HEK293 (cell line): Measurements from ENCODE around the gene CDKN2D.

Experiments used
- CTCF ChIA-PET: fragments of 350-600 bp; formaldehyde crosslinking; extraction: SDS; loops from one replicate; lab custom pipeline; 2021; ENCODE audit warnings: antibody characterized with exemption; lab: Yijun Ruan, JAX
- POLR2A ChIA-PET: fragments of 300-600 bp; formaldehyde crosslinking; extraction: SDS; loops from one replicate; lab custom pipeline; 2020; ENCODE audit warnings: antibody characterized with exemption, inconsistent platforms; lab: Yijun Ruan, JAX
- H3K27ac ChIP-seq: fragments of 200-500 bp; sonication (Bioruptor generic); 2 replicates; pipeline ENCODE4 v1.5.1; 2014; ENCODE audit warnings: low read depth, low read length, control low read depth, inconsistent platforms; ENCODE audit errors: extremely low read depth
- H3K36me3 ChIP-seq, 2 experiments: fragments of 200-500 bp in 1 of 2; sonication (Bioruptor generic) in 1 of 2; 1 replicate in 1 of 2; 2 replicates in 1 of 2; pipeline ENCODE4 v1.5.1; 2014 to 2017; ENCODE audit warnings: inconsistent platforms in 2 of 2, low read length in 2 of 2; ENCODE audit not compliant: control insufficient read depth in 2 of 2, insufficient read depth in 1 of 2
- H3K4me1 ChIP-seq: fragments of 200-500 bp; sonication (Bioruptor generic); 2 replicates; pipeline ENCODE4 v1.5.1; 2014; ENCODE audit warnings: mild to moderate bottlenecking, low read length, inconsistent platforms; ENCODE audit not compliant: control insufficient read depth, insufficient read depth
- H3K4me3 ChIP-seq: 2 replicates; pipeline ENCODE4 v1.5.1; 2011; ENCODE audit warnings: low read depth, mild to moderate bottlenecking, control low read depth, low read length, moderate library complexity
- H3K9me3 ChIP-seq: fragments of 200-500 bp; sonication (Bioruptor generic); 2 replicates; pipeline ENCODE4 v1.5.1; 2014; ENCODE audit warnings: low read depth, low read length, inconsistent platforms; ENCODE audit not compliant: control insufficient read depth, insufficient read depth
- HIC1 ChIP-seq: fragments of 450-650 bp; formaldehyde crosslinking; IDR thresholded peaks from 2 replicates; pipeline ENCODE4 v1.5.1; 2016; ENCODE audit warnings: missing biosample characterization, missing genetic modification characterization
- IKZF3 ChIP-seq: fragments of 450-650 bp; IDR thresholded peaks from 2 replicates; pipeline ENCODE4 v1.5.0; 2018; ENCODE audit warnings: missing biosample characterization, mild to moderate bottlenecking, missing genetic modification characterization, moderate library complexity
- KLF1 ChIP-seq: fragments of 450-650 bp; formaldehyde crosslinking; IDR thresholded peaks from 2 replicates; pipeline ENCODE4 v1.5.1; 2016; ENCODE audit warnings: missing biosample characterization, missing genetic modification characterization
- KLF8 ChIP-seq: fragments of 450-650 bp; formaldehyde crosslinking; IDR thresholded peaks from 2 replicates; pipeline ENCODE4 v1.5.1; 2016; ENCODE audit warnings: missing biosample characterization, missing genetic modification characterization
- RBAK ChIP-seq: fragments of 450-650 bp; formaldehyde crosslinking; IDR thresholded peaks from 2 replicates; pipeline ENCODE4 v1.5.1; 2016; ENCODE audit warnings: missing biosample characterization, missing genetic modification characterization
- SP2 ChIP-seq: fragments of 450-650 bp; formaldehyde crosslinking; IDR thresholded peaks from 2 replicates; pipeline ENCODE4 v1.5.1; 2016; ENCODE audit warnings: missing biosample characterization, missing genetic modification characterization
- SP7 ChIP-seq: fragments of 450-650 bp; formaldehyde crosslinking; IDR thresholded peaks from 2 replicates; pipeline ENCODE4 v1.5.1; 2016; ENCODE audit warnings: missing biosample characterization, missing genetic modification characterization
- ZBTB11 ChIP-seq: fragments of 450-650 bp; formaldehyde crosslinking; conservative IDR thresholded peaks from 2 replicates; pipeline ENCODE4 v1.5.1; 2016; ENCODE audit warnings: low read depth, missing biosample characterization, missing genetic modification characterization
- ZBTB7A ChIP-seq: fragments of 450-650 bp; formaldehyde crosslinking; IDR thresholded peaks from 2 replicates; pipeline ENCODE4 v1.5.1; 2016; ENCODE audit warnings: low read depth, missing biosample characterization, missing genetic modification characterization
- ZNF335 ChIP-seq: fragments of 450-650 bp; formaldehyde crosslinking; conservative IDR thresholded peaks from 2 replicates; pipeline ENCODE4 v1.5.1; 2016; ENCODE audit warnings: missing biosample characterization, missing genetic modification characterization
- ZNF433 ChIP-seq: fragments of 450-650 bp; formaldehyde crosslinking; IDR thresholded peaks from 2 replicates; pipeline ENCODE4 v1.5.1; 2016; ENCODE audit warnings: missing biosample characterization, missing genetic modification characterization, low read depth
- ZNF747 ChIP-seq: fragments of 450-650 bp; formaldehyde crosslinking; IDR thresholded peaks from 2 replicates; pipeline ENCODE4 v1.5.1; 2016; ENCODE audit warnings: missing biosample characterization, missing genetic modification characterization
- TF ChIP-seq, protein P1 (sequence below): fragments of 450-650 bp; formaldehyde crosslinking; IDR thresholded peaks from 2 replicates; pipeline ENCODE4 v1.5.0; 2017; ENCODE audit warnings: missing biosample characterization, missing genetic modification characterization, borderline replicate concordance
- TF ChIP-seq, protein P2 (sequence below): fragments of 450-650 bp; formaldehyde crosslinking; IDR thresholded peaks from 2 replicates; pipeline ENCODE4 v1.5.1; 2016; ENCODE audit warnings: missing biosample characterization, missing genetic modification characterization
- TF ChIP-seq, protein P3 (sequence below): fragments of 450-650 bp; formaldehyde crosslinking; IDR thresholded peaks from 2 replicates; pipeline ENCODE4 v1.5.1; 2016; ENCODE audit warnings: missing biosample characterization, missing genetic modification characterization

CDKN2D gene

GRCh38 chr19:10546817-10547216, 22.0 kb downstream of the CDKN2D start:
- H3K4me1 ChIP-seq: no peaks in the 10 kb centered on the region
- no peak overlapping the region for H3K4me3 ChIP-seq
- POLR2A ChIA-PET: interaction anchor here (0.6 kb wide), 1 partner anchor 22 kb away, joined by 6 read pairs; no protein-coding TSS in a partner anchor
- CTCF ChIA-PET: interaction anchor here (0.5 to 1.6 kb wide), 3 partner anchors 18 to 90 kb away, joined by 3 to 4 read pairs (median 3); no protein-coding TSS in a partner anchor
- H3K36me3 ChIP-seq: peaks cover 5 to 48% of the 10 kb centered on the region in 2 experiments; a peak in 2 of 3 replicates
- TF ChIP-seq ZNF433 (tag by site-specific recombination): no peak
- no peak for TF ChIP-seq KLF8 (tag by site-specific recombination)
- 0 out of 2 replicates have a peak, but pooled peaks have one; percentile 40 for TF ChIP-seq HIC1
- no peaks in the 10 kb centered on the region for H3K9me3 ChIP-seq
- H3K27ac ChIP-seq: no peak overlapping the region

GRCh38 chr19:10544753-10545251, 24.0 kb downstream of the CDKN2D start:
- Histone ChIP-seq H3K36me3 (peaks cover 0 to 30% of the 10 kb centered on the region in 2 experiments; a peak in 2 of 3 replicates), H3K27ac (no peak overlapping the region), H3K4me1 (no peaks in the 10 kb centered on the region), H3K4me3 (peak overlapping the region; percentile 89)
- TF ChIP-seq ZNF747 (tag by site-specific recombination) (no peak), SP2 (peak; percentile 55), HIC1 (0 out of 2 replicates have a peak, but pooled peaks have one; percentile 19), RBAK (tag by site-specific recombination) (peak; percentile 78)
- TF ChIP-seq, all 188 proteins: peak for 3
- no peaks in the 10 kb centered on the region for H3K9me3 ChIP-seq
- ChIA-PET POLR2A (interaction anchor here (2.3 kb wide), 1 partner anchor 8 kb away, joined by 7 read pairs; no protein-coding TSS in a partner anchor), CTCF (interaction anchor here (0.6 to 1.0 kb wide), 2 partner anchors 22 to 38 kb away, joined by 3 read pairs; no protein-coding TSS in a partner anchor)

DNA sequence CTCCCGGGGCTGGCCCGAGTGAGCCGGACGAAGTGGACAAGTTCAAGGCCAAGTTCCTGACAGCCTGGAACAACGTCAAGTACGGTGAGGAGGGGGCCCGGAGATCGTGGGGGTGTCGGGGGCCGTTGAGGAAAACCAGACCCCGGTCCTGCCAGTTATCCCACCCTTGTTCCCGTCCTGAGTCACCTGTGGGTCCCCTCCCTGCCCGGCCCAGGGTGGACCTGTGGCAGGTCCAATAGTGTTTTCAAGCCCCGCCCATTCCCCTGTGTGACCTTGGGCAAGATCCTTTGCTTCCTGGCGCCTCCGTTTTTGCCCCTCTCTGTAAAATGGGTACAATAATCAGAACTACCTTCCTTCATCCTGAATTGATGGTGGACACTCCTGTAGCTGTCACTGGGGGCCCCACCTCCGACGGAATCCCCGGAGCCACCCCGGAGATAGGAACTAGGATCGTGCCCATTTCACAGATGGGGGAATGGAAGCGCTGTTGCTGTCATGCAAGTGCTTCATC, 24.5 kb downstream of the CDKN2D start:
- Histone ChIP-seq H3K27ac (peak overlapping the region; percentile 94), H3K36me3 (peaks cover 0 to 26% of the 10 kb centered on the region in 2 experiments; a peak in 2 of 3 replicates), H3K4me1 (no peaks in the 10 kb centered on the region), H3K9me3 (no peaks in the 10 kb centered on the region), H3K4me3 (peak overlapping the region; percentile 89)
- CTCF ChIA-PET: interaction anchor here (0.6 to 1.0 kb wide), 2 partner anchors 22 to 38 kb away, joined by 3 read pairs; no protein-coding TSS in a partner anchor
- POLR2A ChIA-PET: interaction anchor here (2.3 kb wide), 1 partner anchor 9 kb away, joined by 7 read pairs; no protein-coding TSS in a partner anchor
- peak; percentile 48 for TF ChIP-seq KLF1
- TF ChIP-seq SP7 (tag by site-specific recombination): 0 out of 2 replicates have a peak, but pooled peaks have one; percentile 29
- TF ChIP-seq, protein P1, sequence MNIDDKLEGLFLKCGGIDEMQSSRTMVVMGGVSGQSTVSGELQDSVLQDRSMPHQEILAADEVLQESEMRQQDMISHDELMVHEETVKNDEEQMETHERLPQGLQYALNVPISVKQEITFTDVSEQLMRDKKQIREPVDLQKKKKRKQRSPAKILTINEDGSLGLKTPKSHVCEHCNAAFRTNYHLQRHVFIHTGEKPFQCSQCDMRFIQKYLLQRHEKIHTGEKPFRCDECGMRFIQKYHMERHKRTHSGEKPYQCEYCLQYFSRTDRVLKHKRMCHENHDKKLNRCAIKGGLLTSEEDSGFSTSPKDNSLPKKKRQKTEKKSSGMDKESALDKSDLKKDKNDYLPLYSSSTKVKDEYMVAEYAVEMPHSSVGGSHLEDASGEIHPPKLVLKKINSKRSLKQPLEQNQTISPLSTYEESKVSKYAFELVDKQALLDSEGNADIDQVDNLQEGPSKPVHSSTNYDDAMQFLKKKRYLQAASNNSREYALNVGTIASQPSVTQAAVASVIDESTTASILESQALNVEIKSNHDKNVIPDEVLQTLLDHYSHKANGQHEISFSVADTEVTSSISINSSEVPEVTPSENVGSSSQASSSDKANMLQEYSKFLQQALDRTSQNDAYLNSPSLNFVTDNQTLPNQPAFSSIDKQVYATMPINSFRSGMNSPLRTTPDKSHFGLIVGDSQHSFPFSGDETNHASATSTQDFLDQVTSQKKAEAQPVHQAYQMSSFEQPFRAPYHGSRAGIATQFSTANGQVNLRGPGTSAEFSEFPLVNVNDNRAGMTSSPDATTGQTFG (tag by site-specific recombination): no peak
- peak; percentile 65; the same call in 1 of the 2 replicates for TF ChIP-seq IKZF3
- TF ChIP-seq, protein P2, sequence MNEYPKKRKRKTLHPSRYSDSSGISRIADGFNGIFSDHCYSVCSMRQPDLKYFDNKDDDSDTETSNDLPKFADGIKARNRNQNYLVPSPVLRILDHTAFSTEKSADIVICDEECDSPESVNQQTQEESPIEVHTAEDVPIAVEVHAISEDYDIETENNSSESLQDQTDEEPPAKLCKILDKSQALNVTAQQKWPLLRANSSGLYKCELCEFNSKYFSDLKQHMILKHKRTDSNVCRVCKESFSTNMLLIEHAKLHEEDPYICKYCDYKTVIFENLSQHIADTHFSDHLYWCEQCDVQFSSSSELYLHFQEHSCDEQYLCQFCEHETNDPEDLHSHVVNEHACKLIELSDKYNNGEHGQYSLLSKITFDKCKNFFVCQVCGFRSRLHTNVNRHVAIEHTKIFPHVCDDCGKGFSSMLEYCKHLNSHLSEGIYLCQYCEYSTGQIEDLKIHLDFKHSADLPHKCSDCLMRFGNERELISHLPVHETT: 0 out of 2 replicates have a peak, but pooled peaks have one; percentile 37
- TF ChIP-seq ZNF335 (tag by site-specific recombination): peak; percentile 88
- TF ChIP-seq, protein P3, sequence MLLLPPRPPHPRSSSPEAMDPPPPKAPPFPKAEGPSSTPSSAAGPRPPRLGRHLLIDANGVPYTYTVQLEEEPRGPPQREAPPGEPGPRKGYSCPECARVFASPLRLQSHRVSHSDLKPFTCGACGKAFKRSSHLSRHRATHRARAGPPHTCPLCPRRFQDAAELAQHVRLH (tag by site-specific recombination): 0 out of 2 replicates have a peak, but pooled peaks have one; percentile 25
- TF ChIP-seq ZBTB11 (tag by site-specific recombination): no peak
- peak; percentile 24; the same call in 1 of the 2 replicates for TF ChIP-seq ZBTB7A
